H1 (cell line): Measurements from ENCODE around the gene LTB4R. TPM values are rescaled to one million over a fixed set of nuclear protein-coding genes. Genes with fewer than 3 reads are reported as not detected.

ENCODE experiments used
- EZH2 ChIP-seq: fragments of 200-600 bp; sonication (generic); IDR thresholded peaks from 2 replicates; pipeline ENCODE4 v1.7.1; 2012; ENCODE audit warnings: low read depth, mild to moderate bottlenecking, moderate library complexity, low read length, inconsistent platforms; ENCODE audit not compliant: severe bottlenecking
- GTF2F1 ChIP-seq: IDR thresholded peaks from 2 replicates; pipeline ENCODE4 v1.6.1; 2012; ENCODE audit warnings: low read depth, low read length, improper control_type of control experiment, borderline replicate concordance
- KDM4A ChIP-seq: IDR thresholded peaks from one replicate; pipeline ENCODE4 v1.7.1; 2012; ENCODE audit warnings: low read depth, mild to moderate bottlenecking, moderate library complexity, low read length, inconsistent platforms; ENCODE audit not compliant: severe bottlenecking
- MAFK ChIP-seq: IDR thresholded peaks from 2 replicates; pipeline ENCODE4 v1.6.1; 2012; ENCODE audit warnings: low read depth, mild to moderate bottlenecking, improper control_type of control experiment, low read length
- MAX ChIP-seq: IDR thresholded peaks from 2 replicates; pipeline ENCODE4 v1.6.1; 2012; ENCODE audit warnings: inconsistent platforms
- SP1 ChIP-seq: IDR thresholded peaks from 2 replicates; pipeline ENCODE4 v1.6.1; 2011; ENCODE audit warnings: low read depth, low read length
- TAF7 ChIP-seq: optimal IDR thresholded peaks from 2 replicates; pipeline ENCODE3; 2011; ENCODE audit warnings: low read depth, mild to moderate bottlenecking, inconsistent platforms, low read length, moderate library complexity, borderline replicate concordance
- polyA plus RNA-seq, 7 experiments: library from polyadenylated mRNA; depleted of rRNA in 3 of 7; stranded (reverse) in 5 of 7; unstranded in 2 of 7; fragments of >200 nt in 5 of 7; fragments of 200-250 nt in 2 of 7; gene quantifications; 1 replicate in 5 of 7; 2 replicates in 1 of 7; 4 replicates in 1 of 7; pipeline versions ENCODE4 v1.2.1 to v1.2.3, GENCODE V29; 2011 to 2013; ENCODE audit warnings: missing spikeins in 2 of 7, mixed read lengths in 2 of 7
- total RNA-seq: library from RNA; stranded (reverse); fragmentation: NEBNext Ultra II Directional; extraction: Animal tissue kit (Norgen Biotek cat#: 25700); gene quantifications from 2 replicates; pipeline ENCODE4 v1.2.1, GENCODE V29; 2021

Gene LTB4R
- total and polyA plus RNA-seq, 2 of the 8 experiments (the other 6 are each of a cell fraction or from before 2014, with no cell fraction given) = 4.1 to 6.7 TPM

- TF ChIP-seq EZH2 (no peak), SP1 (peak; percentile 80), GTF2F1 (no peak), TAF7 (peak; percentile 62), MAFK (no peak), MAX (peak; percentile 84), KDM4A (peak; percentile 100)
These were observed 11.8 kb upstream of the LTB4R start, which contains the start of the genes DHRS1 and NOP9 (continued) for GRCh38 chr14:24299255-24300191.
